Peyer's patch (tissue), 4 donors: ENCODE measurements around the gene CTSA. TPM values are rescaled to one million over a fixed set of nuclear protein-coding genes. Genes with fewer than 3 reads are reported as not detected.

ENCODE experiments used
- DNase-seq, 3 donors: peaks; one replicate each; pipeline ENCODE4 v3.0.0-alpha.2; 2017 to 2019
- H3K27ac ChIP-seq, 4 donors: fragments of 200-600 bp; sonication (generic); one replicate each; pipeline ENCODE4 v1.5.1; 2016 to 2019
- H3K27me3 ChIP-seq, 2 donors: fragments of 200-600 bp; sonication (generic); one replicate each; pipeline ENCODE4 v1.5.1; 2019
- H3K36me3 ChIP-seq, 3 donors: fragments of 200-600 bp; sonication (generic); one replicate each; pipeline ENCODE4 v1.5.1; 2016 to 2019
- H3K4me1 ChIP-seq, 4 donors: fragments of 200-600 bp; sonication (generic); one replicate each; pipeline ENCODE4 v1.5.1; 2016 to 2019
- H3K4me3 ChIP-seq, 4 donors: fragments of 200-600 bp; sonication (generic); 1 replicate in 3 of 4; 2 replicates in 1 of 4; pipeline ENCODE4 v1.5.1; 2016 to 2019; ENCODE audit warnings: mild to moderate bottlenecking in 1 of 4
- H3K9me3 ChIP-seq, 4 donors: fragments of 200-600 bp; sonication (generic); one replicate each; pipeline ENCODE4 v1.5.1; 2016 to 2019; ENCODE audit warnings: mild to moderate bottlenecking in 1 of 4
- CTCF ChIP-seq, 6 experiments: fragments of 450-650 bp in 4 of 6; fragments of 200-600 bp in 2 of 6; sonication (generic) in 1 of 6; IDR thresholded peaks; one replicate each; pipeline ENCODE4 v1.5.1; 2017 to 2019; ENCODE audit warnings: antibody characterized with exemption in 6 of 6, mild to moderate bottlenecking in 3 of 6, moderate library complexity in 1 of 6
- POLR2A ChIP-seq, 2 donors: fragments of 450-650 bp; IDR thresholded peaks; one replicate each; pipeline ENCODE4 v1.5.1; 2017; ENCODE audit warnings: antibody characterized with exemption in 2 of 2, mild to moderate bottlenecking in 2 of 2, moderate library complexity in 2 of 2
- total RNA-seq, 4 donors: library from RNA; depleted of rRNA; stranded (reverse); fragments of >200 nt; gene quantifications; one replicate each; pipeline ENCODE4 v1.1.0, GENCODE V29; 2016

The CTSA gene
- total RNA-seq, 4 donors from 2014 or later: 85.0 to 602 (median 258) TPM

- TF ChIP-seq POLR2A (IDR thresholded peaks at IDR 0.05) (no peak), CTCF (IDR thresholded peaks at IDR 0.05) (no peak)
- no peak for DNase-seq
- peaks cover 0 to 53% (median 5%) of the 10 kb centered on the region in 4 donors for H3K4me1 ChIP-seq
- no peak overlapping the region for H3K4me3 ChIP-seq
- no peaks in the 10 kb centered on the region for H3K9me3 ChIP-seq
- no peaks in the 10 kb centered on the region for H3K36me3 ChIP-seq
- no peaks in the 10 kb centered on the region for H3K27me3 ChIP-seq
- H3K27ac ChIP-seq: no peak overlapping the region
Measured at GRCh38 chr20:45861221-45862075, 29.7 kb upstream of the CTSA start.

- Histone ChIP-seq H3K4me3 (no peak overlapping the region), H3K27ac (peak overlapping the region in 1 of 4 donors; percentile 25), H3K27me3 (no peaks in the 10 kb centered on the region), H3K4me1 (peaks cover 0 to 52% (median 0%) of the 10 kb centered on the region in 4 donors), H3K9me3 (no peaks in the 10 kb centered on the region), H3K36me3 (no peaks in the 10 kb centered on the region)
- no peak for TF ChIP-seq CTCF (IDR thresholded peaks at IDR 0.05)
- TF ChIP-seq POLR2A (IDR thresholded peaks at IDR 0.05): no peak
- no peak for DNase-seq
Measured at GRCh38 chr20:45863543-45864470, 27.3 kb upstream of the CTSA start.

GRCh38 chr20:45866454-45866853 lies 24.7 kb upstream of the CTSA start:
- Histone ChIP-seq H3K4me1 (peaks cover 0 to 41% (median 0%) of the 10 kb centered on the region in 4 donors), H3K27ac (no peak overlapping the region), H3K4me3 (no peak overlapping the region), H3K36me3 (no peaks in the 10 kb centered on the region), H3K27me3 (no peaks in the 10 kb centered on the region), H3K9me3 (no peaks in the 10 kb centered on the region)
- TF ChIP-seq POLR2A (IDR thresholded peaks at IDR 0.05) (no peak), CTCF (IDR thresholded peaks at IDR 0.05) (no peak)
- no peak for DNase-seq

GRCh38 chr20:45867136-45867818 lies 23.9 kb upstream of the CTSA start:
- Histone ChIP-seq H3K4me1 (peaks cover 0 to 34% (median 0%) of the 10 kb centered on the region in 4 donors), H3K27ac (peak overlapping the region in 2 of 4 donors; percentile 46 to 62), H3K36me3 (no peaks in the 10 kb centered on the region), H3K4me3 (no peak overlapping the region), H3K9me3 (no peaks in the 10 kb centered on the region), H3K27me3 (no peaks in the 10 kb centered on the region)
- TF ChIP-seq CTCF (IDR thresholded peaks at IDR 0.05) (no peak), POLR2A (IDR thresholded peaks at IDR 0.05) (no peak)
- no peak for DNase-seq

- Histone ChIP-seq H3K4me1 (peaks cover 0 to 29% (median 0%) of the 10 kb centered on the region in 4 donors), H3K27me3 (no peaks in the 10 kb centered on the region), H3K4me3 (no peak overlapping the region), H3K27ac (peak overlapping the region in 1 of 4 donors; percentile 62), H3K36me3 (no peaks in the 10 kb centered on the region), H3K9me3 (no peaks in the 10 kb centered on the region)
- DNase-seq: no peak
- TF ChIP-seq POLR2A (IDR thresholded peaks at IDR 0.05) (no peak), CTCF (IDR thresholded peaks at IDR 0.05) (no peak)
Measured at GRCh38 chr20:45867819-45868176, 23.3 kb upstream of the CTSA start.
